ENCODE data around the gene HLCS. TPM values are rescaled to one million over a fixed set of nuclear protein-coding genes. Genes with fewer than 3 reads are reported as not detected.

HLCS gene
- total RNA-seq, 6 experiments from 2014 or later, result 20.3 to 24.5 (median 22.2) TPM

DNA sequence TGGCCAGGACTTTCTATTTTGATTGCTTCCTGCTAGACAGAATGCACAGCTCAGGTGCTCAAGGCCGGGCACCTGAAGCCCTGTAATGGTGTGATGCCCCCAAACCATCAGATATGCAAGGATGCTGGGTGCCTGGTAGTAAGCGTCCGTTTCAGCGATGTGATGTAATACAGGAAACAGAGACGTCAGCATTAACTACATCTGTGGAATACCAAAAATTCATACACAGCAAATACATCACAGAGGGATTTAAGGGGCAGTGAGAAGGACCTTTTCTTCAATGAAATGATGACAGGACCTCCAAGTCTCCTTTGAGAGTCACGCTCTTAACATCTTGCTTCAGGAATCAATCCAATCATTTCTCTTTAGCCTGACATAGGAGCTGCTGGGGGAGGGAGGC lies 203.2 kb downstream of the HLCS start:
- Mint-ChIP-seq H3K4me3 (no peak overlapping the region), H3K36me3 (ENCODE audit: low read depth) (peaks cover 6% of the 10 kb centered on the region; the same call in 1 of the 2 replicates), H3K27ac (no peak overlapping the region), H3K9me3 (no peaks in the 10 kb centered on the region), H3K4me1 (ENCODE audit: low read depth) (no peaks in the 10 kb centered on the region), H3K27me3 (ENCODE audit: insufficient read depth) (peaks cover 3% of the 10 kb centered on the region; the same call in 1 of the 2 replicates)
- TF ChIP-seq, protein P1, sequence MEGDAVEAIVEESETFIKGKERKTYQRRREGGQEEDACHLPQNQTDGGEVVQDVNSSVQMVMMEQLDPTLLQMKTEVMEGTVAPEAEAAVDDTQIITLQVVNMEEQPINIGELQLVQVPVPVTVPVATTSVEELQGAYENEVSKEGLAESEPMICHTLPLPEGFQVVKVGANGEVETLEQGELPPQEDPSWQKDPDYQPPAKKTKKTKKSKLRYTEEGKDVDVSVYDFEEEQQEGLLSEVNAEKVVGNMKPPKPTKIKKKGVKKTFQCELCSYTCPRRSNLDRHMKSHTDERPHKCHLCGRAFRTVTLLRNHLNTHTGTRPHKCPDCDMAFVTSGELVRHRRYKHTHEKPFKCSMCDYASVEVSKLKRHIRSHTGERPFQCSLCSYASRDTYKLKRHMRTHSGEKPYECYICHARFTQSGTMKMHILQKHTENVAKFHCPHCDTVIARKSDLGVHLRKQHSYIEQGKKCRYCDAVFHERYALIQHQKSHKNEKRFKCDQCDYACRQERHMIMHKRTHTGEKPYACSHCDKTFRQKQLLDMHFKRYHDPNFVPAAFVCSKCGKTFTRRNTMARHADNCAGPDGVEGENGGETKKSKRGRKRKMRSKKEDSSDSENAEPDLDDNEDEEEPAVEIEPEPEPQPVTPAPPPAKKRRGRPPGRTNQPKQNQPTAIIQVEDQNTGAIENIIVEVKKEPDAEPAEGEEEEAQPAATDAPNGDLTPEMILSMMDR (IDR thresholded peaks at IDR 0.05), result no peak
- DNase-seq, result no peak

DNA sequence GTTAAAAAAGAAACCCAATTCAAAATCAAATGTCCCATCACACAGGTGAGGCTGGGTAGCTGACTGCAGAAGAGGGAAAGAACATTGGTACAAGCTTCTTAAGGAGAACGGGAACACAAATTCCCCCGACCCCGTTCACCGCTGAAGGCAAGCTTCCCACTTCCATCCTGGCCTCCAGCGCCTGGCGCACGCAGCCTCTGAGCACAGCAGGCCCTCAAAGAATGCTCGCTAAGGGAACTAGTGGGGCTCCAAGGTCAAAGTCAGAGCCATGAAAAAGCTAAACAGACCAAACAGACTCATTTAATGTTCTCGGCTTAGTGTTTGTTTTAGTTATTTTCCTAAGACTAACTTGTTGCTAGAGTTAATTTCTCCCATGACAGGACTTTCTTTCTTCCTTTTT lies 203.8 kb downstream of the HLCS start:
- Mint-ChIP-seq H3K4me3 (no peak overlapping the region), H3K4me1 (ENCODE audit: low read depth) (no peaks in the 10 kb centered on the region), H3K36me3 (ENCODE audit: low read depth) (peaks cover 6% of the 10 kb centered on the region; the same call in 1 of the 2 replicates), H3K27ac (no peak overlapping the region), H3K27me3 (ENCODE audit: insufficient read depth) (peaks cover 3% of the 10 kb centered on the region; the same call in 1 of the 2 replicates), H3K9me3 (no peaks in the 10 kb centered on the region)
- TF ChIP-seq, protein P1 (IDR thresholded peaks at IDR 0.05), result no peak
- no peak for DNase-seq

DNA sequence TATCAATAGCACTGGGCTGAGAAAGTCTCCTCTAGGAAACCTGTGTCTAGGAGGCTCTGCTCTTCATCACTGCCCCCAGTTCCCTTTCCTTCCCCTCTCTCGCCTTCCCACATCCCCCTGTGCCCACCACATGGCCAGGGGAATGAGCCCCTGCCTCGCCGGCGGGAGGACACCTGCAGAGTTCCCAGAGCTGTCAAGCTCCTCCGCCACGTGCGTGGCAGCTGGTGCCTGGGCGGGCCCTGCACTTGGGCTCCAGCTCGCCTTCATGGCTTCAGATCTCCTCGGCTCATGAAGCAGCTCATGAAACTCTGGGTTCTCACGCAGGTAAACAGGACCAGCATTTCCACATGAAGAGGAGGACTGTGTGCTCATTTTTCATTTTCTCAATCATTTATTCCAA lies 204.8 kb downstream of the HLCS start:
- TF ChIP-seq, protein P1 (IDR thresholded peaks at IDR 0.05), result no peak
- H3K4me1 Mint-ChIP-seq (ENCODE audit: low read depth), result peaks cover 3% of the 10 kb centered on the region
- peaks cover 2% of the 10 kb centered on the region; the same call in 1 of the 2 replicates for H3K36me3 Mint-ChIP-seq (ENCODE audit: low read depth)
- no peak overlapping the region for H3K27ac Mint-ChIP-seq
- H3K27me3 Mint-ChIP-seq (ENCODE audit: insufficient read depth), result peaks cover 3% of the 10 kb centered on the region; the same call in 1 of the 2 replicates
- no peak overlapping the region for H3K4me3 Mint-ChIP-seq
- no peak for DNase-seq
- H3K9me3 Mint-ChIP-seq, result no peaks in the 10 kb centered on the region

DNA sequence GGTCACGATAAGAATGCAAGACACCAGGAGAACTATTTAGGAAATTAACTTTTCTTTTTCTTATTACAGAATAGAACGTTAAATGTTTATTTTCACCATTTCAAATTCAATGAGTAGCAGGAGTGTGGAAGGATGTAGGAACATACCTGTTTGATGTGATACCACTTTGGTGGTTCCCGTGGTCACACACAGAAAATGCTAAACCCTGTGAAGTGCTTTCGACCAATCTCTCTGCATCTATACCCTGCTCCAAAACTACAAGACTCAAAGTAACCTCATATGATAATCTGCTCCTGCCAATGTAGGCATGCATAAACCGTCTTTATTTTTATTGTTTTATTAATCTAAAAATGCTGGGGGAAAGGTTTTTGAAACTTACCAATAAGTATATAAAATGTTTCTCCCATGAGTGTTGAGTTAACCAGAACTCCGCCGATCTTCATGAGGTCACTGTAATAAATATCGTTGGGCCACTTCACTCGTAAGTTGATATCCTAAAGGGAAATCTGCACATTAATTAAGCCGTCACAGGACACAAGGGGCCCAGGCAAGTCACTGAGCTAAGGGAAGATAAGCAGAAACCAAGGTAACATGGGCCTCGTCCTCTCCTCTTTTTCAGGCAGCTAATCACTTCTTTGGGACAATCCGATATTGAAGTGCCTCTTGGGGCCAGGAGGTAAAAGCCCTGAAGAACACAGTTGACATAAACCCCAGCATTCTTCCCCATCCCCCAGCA lies 207.0 kb downstream of the HLCS start:
- peaks cover 3% of the 10 kb centered on the region; the same call in 1 of the 2 replicates for H3K27me3 Mint-ChIP-seq (ENCODE audit: insufficient read depth)
- H3K4me3 Mint-ChIP-seq, result no peak overlapping the region
- DNase-seq, result no peak
- peaks cover 7% of the 10 kb centered on the region for H3K4me1 Mint-ChIP-seq (ENCODE audit: low read depth)
- no peaks in the 10 kb centered on the region for H3K9me3 Mint-ChIP-seq
- peaks cover 12% of the 10 kb centered on the region for H3K36me3 Mint-ChIP-seq (ENCODE audit: low read depth)
- TF ChIP-seq, protein P1 (IDR thresholded peaks at IDR 0.05), result no peak
- H3K27ac Mint-ChIP-seq, result no peak overlapping the region

DNA sequence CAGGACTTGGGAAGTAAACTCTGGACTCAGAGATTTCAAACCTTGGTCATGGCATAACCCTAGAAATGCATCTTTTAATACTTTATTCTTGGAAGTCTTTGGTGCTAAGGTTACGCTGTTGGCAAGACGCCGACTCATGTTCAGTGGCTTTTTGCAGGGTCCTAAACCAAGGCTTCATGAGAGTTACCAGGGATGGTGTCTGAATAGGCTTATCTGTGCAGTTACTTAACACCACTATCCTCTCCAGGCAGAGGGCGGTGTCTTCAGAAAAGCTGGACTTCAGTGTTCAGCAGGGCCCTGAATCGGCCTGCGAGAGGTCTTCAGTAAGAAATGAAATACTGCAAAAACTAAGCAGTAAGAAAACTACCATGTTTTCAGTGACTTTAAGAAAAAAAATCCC lies 209.3 kb downstream of the HLCS start:
- Mint-ChIP-seq H3K27ac (no peak overlapping the region), H3K36me3 (ENCODE audit: low read depth) (peaks cover 19% of the 10 kb centered on the region), H3K4me3 (no peak overlapping the region), H3K9me3 (no peaks in the 10 kb centered on the region), H3K4me1 (ENCODE audit: low read depth) (peaks cover 27% of the 10 kb centered on the region), H3K27me3 (ENCODE audit: insufficient read depth) (peaks cover 3% of the 10 kb centered on the region; the same call in 1 of the 2 replicates)
- TF ChIP-seq, protein P1 (IDR thresholded peaks at IDR 0.05), result no peak
- no peak for DNase-seq

Data from HFFc6 (cell line).